Measurements from ENCODE around the gene JUND.

DNA sequence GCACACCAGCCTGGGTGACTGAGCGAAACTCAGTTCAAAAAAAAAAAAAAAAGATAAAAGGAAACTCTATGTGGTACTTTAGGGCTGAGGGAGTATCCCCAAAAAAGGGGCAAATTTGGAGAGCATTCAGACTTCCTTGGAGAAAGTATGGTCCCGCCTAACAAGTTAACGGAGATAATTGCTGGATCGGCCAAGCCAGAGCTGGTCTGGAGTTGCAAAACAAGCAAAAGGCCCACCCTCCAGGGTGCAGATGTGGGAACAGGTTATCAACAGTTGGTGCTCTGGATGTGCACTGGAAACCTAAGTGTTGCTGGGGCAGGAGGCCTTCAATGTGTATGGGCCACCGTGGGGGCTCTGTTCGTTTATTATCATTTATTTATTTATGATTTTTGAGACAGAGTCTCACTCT is 10.0 kb downstream of the JUND start:
- TF ChIP-seq, protein P1, sequence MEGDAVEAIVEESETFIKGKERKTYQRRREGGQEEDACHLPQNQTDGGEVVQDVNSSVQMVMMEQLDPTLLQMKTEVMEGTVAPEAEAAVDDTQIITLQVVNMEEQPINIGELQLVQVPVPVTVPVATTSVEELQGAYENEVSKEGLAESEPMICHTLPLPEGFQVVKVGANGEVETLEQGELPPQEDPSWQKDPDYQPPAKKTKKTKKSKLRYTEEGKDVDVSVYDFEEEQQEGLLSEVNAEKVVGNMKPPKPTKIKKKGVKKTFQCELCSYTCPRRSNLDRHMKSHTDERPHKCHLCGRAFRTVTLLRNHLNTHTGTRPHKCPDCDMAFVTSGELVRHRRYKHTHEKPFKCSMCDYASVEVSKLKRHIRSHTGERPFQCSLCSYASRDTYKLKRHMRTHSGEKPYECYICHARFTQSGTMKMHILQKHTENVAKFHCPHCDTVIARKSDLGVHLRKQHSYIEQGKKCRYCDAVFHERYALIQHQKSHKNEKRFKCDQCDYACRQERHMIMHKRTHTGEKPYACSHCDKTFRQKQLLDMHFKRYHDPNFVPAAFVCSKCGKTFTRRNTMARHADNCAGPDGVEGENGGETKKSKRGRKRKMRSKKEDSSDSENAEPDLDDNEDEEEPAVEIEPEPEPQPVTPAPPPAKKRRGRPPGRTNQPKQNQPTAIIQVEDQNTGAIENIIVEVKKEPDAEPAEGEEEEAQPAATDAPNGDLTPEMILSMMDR (conservative IDR thresholded peaks at IDR 0.05 in 1 of 2, IDR thresholded peaks at IDR 0.05 in 1 of 2; ENCODE audit: extremely low read depth in 1 of 2, insufficient read depth in 1 of 2, low read depth in 1 of 2, low read length in 2 of 2), result no peak
- no peak for TF ChIP-seq EZH2 (IDR thresholded peaks at IDR 0.05; ENCODE audit: borderline replicate concordance, low read length)
